Activated CD8-positive, alpha-beta memory T cell treated with anti-CD3 and anti-CD28 coated beads for 36 hours (primary cell): ENCODE data around the gene LCN9. TPM values are rescaled to one million over a fixed set of nuclear protein-coding genes. Genes with fewer than 3 reads are reported as not detected.
"Not testable (repeated sequence)": the region's sequence is repeated elsewhere in the genome, so short reads cannot be mapped to it uniquely, and the experiment has no call there.

Experiments used
- CTCF ChIA-PET: fragments of 350-600 bp; sonication (Branson Sonifier 250); formaldehyde crosslinking; loops from one replicate; lab custom pipeline; 2021; ENCODE audit warnings: antibody characterized with exemption; lab: Charles Lee
- POLR2A ChIA-PET: fragments of 350-600 bp; sonication (Branson Sonifier 250); formaldehyde crosslinking; loops from one replicate; lab custom pipeline; 2021; ENCODE audit warnings: antibody characterized with exemption; lab: Charles Lee
- total RNA-seq, 2 experiments: library from RNA; stranded (reverse); gene quantifications; one replicate each; pipeline ENCODE4 v1.2.3, GENCODE V29; 2021

The LCN9 gene
- total RNA-seq: not detected

DNA sequence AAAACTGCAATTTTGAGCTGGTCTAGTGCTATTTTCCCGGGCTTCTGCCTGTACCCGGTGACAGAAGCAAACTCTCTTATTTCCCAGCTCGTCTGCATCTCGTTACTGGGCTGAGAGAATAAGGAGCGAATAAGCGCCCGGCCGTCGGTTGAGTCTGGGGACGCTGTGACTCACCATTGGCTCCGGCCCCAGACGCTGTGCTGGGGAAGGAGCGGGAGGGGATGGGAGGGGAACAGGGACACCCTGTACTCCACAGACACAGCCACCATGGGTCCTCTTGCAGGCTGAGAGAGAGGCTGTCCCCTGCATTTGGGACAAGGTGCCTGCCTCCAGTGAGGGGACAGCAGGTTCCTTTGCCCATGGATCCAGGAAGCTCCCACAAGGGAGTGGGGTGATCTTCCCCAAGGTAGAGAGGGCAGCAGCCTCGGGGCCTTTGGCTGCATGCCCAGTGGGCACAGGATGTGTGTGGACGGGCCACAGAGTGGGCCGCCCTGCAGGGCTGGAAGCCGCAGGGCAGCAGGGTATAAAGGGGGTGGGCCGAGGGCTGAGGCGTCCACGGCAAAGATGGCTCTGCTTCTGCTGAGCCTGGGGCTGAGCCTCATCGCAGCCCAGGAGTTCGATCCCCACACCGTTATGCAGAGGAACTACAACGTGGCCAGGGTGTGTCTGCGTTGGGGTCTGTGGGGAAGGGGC lies at the start of gene LCN9:
LCN9 (plus strand) TSS at position 552 of the 693 bp plus-strand sequence; CDS start at position 565, 13 bp downstream.
- ChIA-PET CTCF (interaction anchor here (0.6 kb wide), 1 partner anchor 273 kb away, joined by 4 read pairs; no protein-coding TSS in a partner anchor), POLR2A (no interaction called here)

- ChIA-PET POLR2A (no interaction called here), CTCF (no interaction called here)
These were observed 48.9 kb upstream of the LCN9 start for GRCh38 chr9:135613946-135614805.

GRCh38 chr9:135614821-135615665 lies 48.1 kb upstream of the LCN9 start:
- ChIA-PET CTCF (no interaction called here), POLR2A (no interaction called here)

DNA sequence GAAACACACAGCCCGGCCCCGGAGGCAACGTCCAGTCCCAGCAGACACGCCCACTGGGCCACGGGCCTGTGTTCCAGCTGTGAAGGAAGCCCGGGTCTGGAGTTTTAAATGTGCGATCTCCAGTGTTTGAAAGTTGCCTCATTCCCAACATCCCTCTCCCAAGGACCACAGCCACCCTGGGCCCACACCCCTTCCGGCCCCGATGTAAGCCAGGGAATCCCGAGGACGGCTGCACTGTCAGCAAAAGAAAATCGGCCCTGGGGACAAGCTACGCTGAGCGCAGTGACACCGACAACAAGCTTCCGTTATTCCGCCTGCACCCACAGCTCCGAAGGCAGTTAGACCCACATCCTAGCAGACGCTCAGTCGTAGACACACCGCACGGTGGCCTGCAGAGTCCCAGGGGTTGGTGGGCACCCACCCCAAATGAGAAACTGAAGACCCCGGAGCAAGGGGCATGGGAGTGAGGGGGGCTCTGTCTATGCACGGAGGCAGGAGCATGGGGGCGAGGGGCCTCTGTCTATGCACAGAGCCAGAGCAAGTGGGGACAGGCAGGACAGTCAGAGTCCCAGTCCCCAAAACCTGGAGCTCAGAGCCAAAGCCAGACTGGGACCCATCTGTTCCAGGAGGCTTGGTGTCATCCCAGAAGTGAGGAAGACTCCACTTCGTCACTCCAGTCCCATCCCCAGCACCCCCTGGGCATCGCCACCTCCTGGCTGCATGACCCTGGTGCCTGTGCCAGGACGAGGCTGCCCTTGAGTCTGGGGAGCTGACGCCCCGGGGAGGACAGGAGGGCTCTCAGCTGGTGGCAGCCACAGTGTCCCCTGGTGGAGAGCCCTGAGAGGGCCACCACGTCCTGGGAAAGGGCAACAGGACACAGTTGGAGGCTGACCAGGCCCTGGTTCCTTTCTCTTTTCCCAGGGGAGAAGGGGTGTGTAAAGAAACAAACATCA lies 47.2 kb upstream of the LCN9 start:
- CTCF ChIA-PET: no interaction called here
- POLR2A ChIA-PET: no interaction called here

DNA sequence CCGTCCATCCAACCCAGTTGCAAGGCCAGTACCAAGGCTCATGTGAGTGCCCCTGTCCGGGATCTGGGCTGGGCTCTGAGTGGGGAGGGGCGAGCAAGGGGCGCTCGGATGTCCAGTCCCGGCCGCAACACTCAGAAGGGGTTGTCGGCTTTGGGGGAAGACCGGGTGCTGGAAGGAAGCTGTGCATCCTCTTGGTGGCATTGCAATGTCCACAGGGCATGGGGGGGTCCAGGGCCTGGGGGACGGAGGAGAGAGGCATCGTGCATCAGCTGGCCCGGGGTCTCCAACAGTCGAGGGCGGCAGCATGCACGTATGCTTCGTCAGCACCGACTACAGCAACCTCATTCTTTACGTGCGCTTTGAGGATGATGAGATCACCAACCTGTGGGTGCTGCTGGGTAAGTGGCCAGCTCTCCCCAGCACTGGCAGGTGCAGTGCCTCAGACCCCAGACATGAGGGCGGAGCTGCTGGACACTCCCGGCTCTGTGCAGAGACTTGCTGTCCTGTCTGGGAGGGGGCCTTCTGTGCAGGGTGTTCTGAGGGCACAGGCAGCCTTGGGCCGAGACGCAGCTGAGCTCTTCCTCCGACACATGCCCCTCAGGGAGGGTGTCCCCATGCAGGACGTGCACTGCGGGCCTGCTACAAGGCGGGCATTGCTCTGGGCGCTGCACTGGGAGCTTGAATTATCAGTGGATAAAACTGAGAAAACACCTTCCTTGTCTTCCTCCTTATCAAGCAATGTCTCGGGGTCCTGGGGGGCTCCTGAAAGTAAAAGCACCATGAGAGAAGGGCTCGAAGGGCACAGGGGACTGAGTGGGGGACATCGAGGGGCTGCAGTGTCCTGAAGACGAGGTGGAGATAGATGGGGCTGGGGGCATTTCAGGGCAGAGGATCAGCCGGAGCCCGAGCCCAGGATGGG lies 46.2 kb upstream of the LCN9 start:
- POLR2A ChIA-PET: no interaction called here
- CTCF ChIA-PET: no interaction called here

GRCh38 chr9:135617538-135617900 lies 45.6 kb upstream of the LCN9 start:
- ChIA-PET POLR2A (no interaction called here), CTCF (no interaction called here)

DNA sequence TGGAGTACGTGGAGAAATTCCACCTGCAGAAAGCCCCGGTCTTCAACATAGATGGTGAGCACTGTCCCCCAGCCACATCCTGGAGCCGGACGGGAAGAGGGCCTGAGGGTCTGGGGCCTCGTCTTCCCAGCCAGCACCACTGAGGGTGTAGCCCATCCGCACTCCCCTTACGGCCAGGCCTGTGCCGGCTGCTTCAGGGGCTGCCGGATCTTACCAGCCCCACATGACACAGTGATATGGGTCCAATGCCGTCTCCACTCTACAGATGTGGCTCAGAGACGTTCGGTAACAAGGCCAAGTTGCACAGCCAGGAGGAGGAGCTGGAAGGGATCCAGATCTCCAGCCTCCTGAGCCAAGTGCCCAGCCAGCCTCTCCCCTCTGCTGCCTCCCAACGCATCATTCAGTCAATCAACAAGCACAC lies 45.1 kb upstream of the LCN9 start:
- CTCF ChIA-PET: no interaction called here
- POLR2A ChIA-PET: no interaction called here

GRCh38 chr9:135618866-135619598 lies 44.1 kb upstream of the LCN9 start:
- CTCF ChIA-PET: no interaction called here
- POLR2A ChIA-PET: no interaction called here

GRCh38 chr9:135619599-135619886 lies 43.6 kb upstream of the LCN9 start:
- CTCF ChIA-PET: no interaction called here
- POLR2A ChIA-PET: no interaction called here

DNA sequence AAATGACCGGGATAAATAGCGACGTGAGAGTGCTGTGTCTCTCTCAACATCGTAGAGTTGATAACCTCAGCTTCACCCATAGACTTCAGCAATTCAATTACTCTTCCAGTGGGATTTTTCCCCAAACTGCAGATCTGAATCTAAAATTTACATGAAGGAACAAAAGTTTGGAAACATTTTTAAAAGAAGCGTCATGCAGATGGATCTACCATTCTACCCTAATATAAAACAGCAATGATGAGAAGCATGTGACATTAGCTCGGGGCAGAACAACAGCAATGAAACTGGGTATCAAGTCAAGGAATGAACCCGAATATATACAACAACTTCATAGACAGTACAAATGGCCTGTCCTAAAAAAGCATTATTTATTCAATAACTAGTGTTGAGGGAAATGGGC lies 42.6 kb upstream of the LCN9 start:
- ChIA-PET CTCF (no interaction called here), POLR2A (no interaction called here)

DNA sequence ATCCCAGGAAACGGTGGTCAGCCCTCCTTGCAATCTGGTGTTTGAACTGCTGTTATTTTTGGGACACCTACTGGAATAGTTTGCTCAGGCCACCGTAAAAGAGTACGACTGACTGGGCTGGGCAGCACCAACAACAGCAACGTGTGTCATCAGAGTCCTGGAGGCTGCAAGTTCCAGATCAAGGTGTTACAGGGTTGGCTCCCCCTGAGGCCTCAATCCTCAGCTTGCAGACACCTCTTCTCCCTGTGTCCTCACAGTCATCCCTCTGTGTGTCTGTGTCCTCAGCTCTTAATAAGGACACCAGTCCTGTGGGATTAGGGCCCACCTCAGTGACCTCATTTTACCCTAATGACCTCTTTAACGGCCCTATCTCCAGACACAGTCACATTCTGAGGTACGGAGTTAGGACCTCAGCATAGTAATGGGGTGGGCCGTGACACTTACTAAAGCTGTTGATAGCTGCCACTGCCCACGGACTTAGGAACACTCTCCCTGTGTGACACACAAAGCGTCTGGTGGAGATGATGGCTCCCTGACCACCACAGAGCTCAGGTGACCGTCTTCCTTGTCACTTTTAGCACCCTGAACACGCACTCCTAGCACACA lies 40.6 kb upstream of the LCN9 start:
- POLR2A ChIA-PET: no interaction called here
- CTCF ChIA-PET: interaction anchor here (0.6 kb wide), 1 partner anchor 390 kb away, joined by 3 read pairs; no protein-coding TSS in a partner anchor

GRCh38 chr9:135624282-135624681 lies 38.8 kb upstream of the LCN9 start:
- POLR2A ChIA-PET: no interaction called here
- CTCF ChIA-PET: no interaction called here

GRCh38 chr9:135632841-135633240 lies 30.3 kb upstream of the LCN9 start:
- POLR2A ChIA-PET: no interaction called here
- CTCF ChIA-PET: no interaction called here

DNA sequence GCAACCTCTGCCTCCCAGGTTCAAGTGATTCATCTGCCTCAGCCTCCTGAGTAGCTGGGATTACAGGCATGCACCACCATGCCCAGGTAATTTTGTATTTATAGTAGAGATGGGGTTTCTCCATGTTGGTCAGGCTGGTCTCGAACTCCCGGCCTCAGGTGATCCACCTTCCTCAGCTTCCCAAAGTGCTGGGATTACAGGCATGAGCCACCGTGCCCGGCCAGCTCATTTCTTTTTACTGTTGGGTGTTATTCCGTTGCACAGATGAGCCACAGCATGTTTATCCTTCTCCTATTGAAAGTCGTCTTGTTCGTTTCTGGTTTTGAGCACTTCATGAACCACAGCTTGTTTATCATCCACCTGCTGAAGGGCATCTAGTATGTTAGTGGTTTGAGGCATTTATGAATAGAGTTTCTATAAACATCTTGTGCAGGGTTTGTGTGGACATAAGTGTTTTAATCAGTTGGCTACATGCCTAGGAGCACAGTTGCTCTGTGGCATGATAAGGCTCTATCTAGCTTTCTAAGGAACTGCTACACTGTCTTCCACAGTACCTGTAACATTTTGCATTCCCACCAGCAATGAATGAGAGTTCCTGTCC lies 26.1 kb upstream of the LCN9 start:
- POLR2A ChIA-PET: not testable (repeated sequence)

DNA sequence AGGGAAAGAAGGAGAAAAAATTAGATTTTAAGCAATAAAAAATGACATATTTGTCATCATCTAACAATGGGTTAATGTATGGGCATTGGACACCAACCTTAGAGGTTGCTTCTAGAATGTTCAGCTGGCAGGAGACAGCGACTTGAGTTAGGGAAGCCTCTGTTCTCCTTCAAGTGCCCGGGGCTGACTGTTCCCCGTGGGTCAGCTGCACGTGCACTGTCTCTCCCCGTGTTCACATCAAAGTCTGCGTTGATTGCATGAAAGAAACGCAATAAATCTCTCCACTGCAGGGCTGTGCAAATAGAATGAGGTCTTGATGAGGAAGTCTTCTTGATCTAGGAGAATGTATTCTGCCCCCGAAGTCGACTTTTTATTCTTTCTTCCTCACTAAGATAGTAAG lies 23.9 kb upstream of the LCN9 start, which contains the start of gene GLT6D1:
GLT6D1 (minus strand) TSS at position 345 of the 400 bp plus-strand sequence. CDS start 353 bp downstream, outside the sequence.
- POLR2A ChIA-PET: no interaction called here
- CTCF ChIA-PET: no interaction called here

More for the DNA sequence above, 26.1 kb upstream of the LCN9 start:
- CTCF ChIA-PET: not testable (repeated sequence)

GRCh38 chr9:135641047-135641446 lies 22.1 kb upstream of the LCN9 start:
- CTCF ChIA-PET: no interaction called here
- POLR2A ChIA-PET: no interaction called here
